ENCODE data around the gene IGFBP2.

DNA sequence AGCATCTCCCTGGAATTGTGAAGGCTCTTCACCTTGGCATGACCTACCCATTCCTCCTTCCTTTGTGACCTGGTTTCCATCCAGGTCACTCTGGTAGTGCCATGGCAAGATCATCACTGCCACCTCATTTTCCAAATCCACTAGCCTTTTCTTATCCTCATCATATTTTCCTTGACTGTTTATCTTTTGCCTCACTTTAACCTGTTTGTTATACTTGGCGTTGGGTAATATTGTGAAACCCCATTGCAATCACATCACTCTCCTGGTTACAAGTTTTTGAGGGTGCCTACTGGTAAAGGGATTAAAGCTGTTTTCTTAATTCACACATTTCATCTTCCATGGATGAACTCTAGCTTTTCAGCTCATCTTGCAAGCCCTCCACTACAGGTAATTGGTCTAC lies 39.1 kb upstream of the IGFBP2 start:
- TF ChIP-seq, protein P1, sequence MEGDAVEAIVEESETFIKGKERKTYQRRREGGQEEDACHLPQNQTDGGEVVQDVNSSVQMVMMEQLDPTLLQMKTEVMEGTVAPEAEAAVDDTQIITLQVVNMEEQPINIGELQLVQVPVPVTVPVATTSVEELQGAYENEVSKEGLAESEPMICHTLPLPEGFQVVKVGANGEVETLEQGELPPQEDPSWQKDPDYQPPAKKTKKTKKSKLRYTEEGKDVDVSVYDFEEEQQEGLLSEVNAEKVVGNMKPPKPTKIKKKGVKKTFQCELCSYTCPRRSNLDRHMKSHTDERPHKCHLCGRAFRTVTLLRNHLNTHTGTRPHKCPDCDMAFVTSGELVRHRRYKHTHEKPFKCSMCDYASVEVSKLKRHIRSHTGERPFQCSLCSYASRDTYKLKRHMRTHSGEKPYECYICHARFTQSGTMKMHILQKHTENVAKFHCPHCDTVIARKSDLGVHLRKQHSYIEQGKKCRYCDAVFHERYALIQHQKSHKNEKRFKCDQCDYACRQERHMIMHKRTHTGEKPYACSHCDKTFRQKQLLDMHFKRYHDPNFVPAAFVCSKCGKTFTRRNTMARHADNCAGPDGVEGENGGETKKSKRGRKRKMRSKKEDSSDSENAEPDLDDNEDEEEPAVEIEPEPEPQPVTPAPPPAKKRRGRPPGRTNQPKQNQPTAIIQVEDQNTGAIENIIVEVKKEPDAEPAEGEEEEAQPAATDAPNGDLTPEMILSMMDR (IDR thresholded peaks at IDR 0.05) = no peak
- TF ChIP-seq EZH2 (IDR thresholded peaks at IDR 0.05; ENCODE audit: borderline replicate concordance, insufficient read depth, low read depth, low read length, poor library complexity, severe bottlenecking) = no peak
